ENCODE data around the gene FMR1. TPM values are rescaled to one million over a fixed set of nuclear protein-coding genes. Genes with fewer than 3 reads are reported as not detected.

The FMR1 gene
- polyA plus RNA-seq, 4 donors, result 13.5 to 106 (median 18.2) TPM

GRCh38 chrX:147893741-147894140 lies 18.0 kb upstream of the FMR1 start:
- no peaks in the 10 kb centered on the region for H3K27me3 ChIP-seq (ENCODE audit: control insufficient read depth in 3 of 3, insufficient read depth in 3 of 3, low read length in 3 of 3)
- H3K36me3 ChIP-seq (ENCODE audit: control insufficient read depth in 3 of 3, insufficient read depth in 2 of 3, low read depth in 1 of 3, low read length in 3 of 3), result no peaks in the 10 kb centered on the region
- H3K4me3 ChIP-seq (ENCODE audit: low read depth in 1 of 3, low read length in 3 of 3), result no peak overlapping the region
- DNase-seq (no peak), FAIRE-seq (no peak)
- H3K27ac ChIP-seq (ENCODE audit: low read depth in 1 of 3, low read length in 2 of 3), result no peak overlapping the region
- H3K4me1 ChIP-seq (ENCODE audit: control insufficient read depth in 3 of 3, insufficient read depth in 2 of 3, low read depth in 1 of 3, low read length in 2 of 3), result no peaks in the 10 kb centered on the region
- H3K9me3 ChIP-seq (ENCODE audit: control insufficient read depth in 2 of 2, insufficient read depth in 1 of 2, low read depth in 1 of 2, low read length in 1 of 2), result no peaks in the 10 kb centered on the region

GRCh38 chrX:147894366-147894963 lies 17.3 kb upstream of the FMR1 start:
- DNase-seq (no peak), FAIRE-seq (no peak)
- H3K9me3 ChIP-seq (ENCODE audit: control insufficient read depth in 2 of 2, insufficient read depth in 1 of 2, low read depth in 1 of 2, low read length in 1 of 2), result no peaks in the 10 kb centered on the region
- H3K36me3 ChIP-seq (ENCODE audit: control insufficient read depth in 3 of 3, insufficient read depth in 2 of 3, low read depth in 1 of 3, low read length in 3 of 3), result no peaks in the 10 kb centered on the region
- H3K4me3 ChIP-seq (ENCODE audit: low read depth in 1 of 3, low read length in 3 of 3), result no peak overlapping the region
- WGBS, 3 donors, result 51 to 61% (median 59%) methylated on average over 4 of the region's 4 CpGs
- H3K27me3 ChIP-seq (ENCODE audit: control insufficient read depth in 3 of 3, insufficient read depth in 3 of 3, low read length in 3 of 3), result no peaks in the 10 kb centered on the region
- H3K4me1 ChIP-seq (ENCODE audit: control insufficient read depth in 3 of 3, insufficient read depth in 2 of 3, low read depth in 1 of 3, low read length in 2 of 3), result no peaks in the 10 kb centered on the region
- no peak overlapping the region for H3K27ac ChIP-seq (ENCODE audit: low read depth in 1 of 3, low read length in 2 of 3)

- FAIRE-seq, result no peak
- H3K4me3 ChIP-seq (ENCODE audit: low read depth in 1 of 3, low read length in 3 of 3), result no peak overlapping the region
Measured at GRCh38 chrX:147897117-147897516, 14.6 kb upstream of the FMR1 start.

GRCh38 chrX:147898951-147899350 lies 12.8 kb upstream of the FMR1 start:
- 14 to 40% (median 33%) methylated on average over 1 of the region's 1 CpG for WGBS, 3 donors
- Histone ChIP-seq H3K36me3 (ENCODE audit: control insufficient read depth in 3 of 3, insufficient read depth in 2 of 3, low read depth in 1 of 3, low read length in 3 of 3) (no peaks in the 10 kb centered on the region), H3K27me3 (ENCODE audit: control insufficient read depth in 3 of 3, insufficient read depth in 3 of 3, low read length in 3 of 3) (no peaks in the 10 kb centered on the region), H3K9me3 (ENCODE audit: control insufficient read depth in 2 of 2, insufficient read depth in 1 of 2, low read depth in 1 of 2, low read length in 1 of 2) (no peaks in the 10 kb centered on the region), H3K27ac (ENCODE audit: low read depth in 1 of 3, low read length in 2 of 3) (no peak overlapping the region), H3K4me3 (ENCODE audit: low read depth in 1 of 3, low read length in 3 of 3) (no peak overlapping the region), H3K4me1 (ENCODE audit: control insufficient read depth in 3 of 3, insufficient read depth in 2 of 3, low read depth in 1 of 3, low read length in 2 of 3) (no peaks in the 10 kb centered on the region)
- DNase-seq (no peak), FAIRE-seq (no peak)

More at GRCh38 chrX:147897117-147897516, 14.6 kb upstream of the FMR1 start:
- H3K27ac ChIP-seq (ENCODE audit: low read depth in 1 of 3, low read length in 2 of 3), result no peak overlapping the region
- no peaks in the 10 kb centered on the region for H3K9me3 ChIP-seq (ENCODE audit: control insufficient read depth in 2 of 2, insufficient read depth in 1 of 2, low read depth in 1 of 2, low read length in 1 of 2)
- DNase-seq, result no peak
- H3K36me3 ChIP-seq (ENCODE audit: control insufficient read depth in 3 of 3, insufficient read depth in 2 of 3, low read depth in 1 of 3, low read length in 3 of 3), result no peaks in the 10 kb centered on the region
- WGBS, 3 donors, result 93 to 97% (median 95%) methylated on average over 21 to 31 of the region's 31 CpGs
- no peaks in the 10 kb centered on the region for H3K27me3 ChIP-seq (ENCODE audit: control insufficient read depth in 3 of 3, insufficient read depth in 3 of 3, low read length in 3 of 3)
- H3K4me1 ChIP-seq (ENCODE audit: control insufficient read depth in 3 of 3, insufficient read depth in 2 of 3, low read depth in 1 of 3, low read length in 2 of 3), result no peaks in the 10 kb centered on the region

GRCh38 chrX:147899379-147900114 lies 12.2 kb upstream of the FMR1 start:
- FAIRE-seq, result no peak
- Histone ChIP-seq H3K36me3 (ENCODE audit: control insufficient read depth in 3 of 3, insufficient read depth in 2 of 3, low read depth in 1 of 3, low read length in 3 of 3) (no peaks in the 10 kb centered on the region), H3K27ac (ENCODE audit: low read depth in 1 of 3, low read length in 2 of 3) (peak overlapping the region in 1 of 3 donors; percentile 17)

GRCh38 chrX:147900349-147900748 lies 11.4 kb upstream of the FMR1 start:
- FAIRE-seq, result no peak
- H3K36me3 ChIP-seq (ENCODE audit: control insufficient read depth in 3 of 3, insufficient read depth in 2 of 3, low read depth in 1 of 3, low read length in 3 of 3), result no peaks in the 10 kb centered on the region
- H3K9me3 ChIP-seq (ENCODE audit: control insufficient read depth in 2 of 2, insufficient read depth in 1 of 2, low read depth in 1 of 2, low read length in 1 of 2), result no peaks in the 10 kb centered on the region
- peak overlapping the region in 1 of 3 donors; percentile 17 for H3K27ac ChIP-seq (ENCODE audit: low read depth in 1 of 3, low read length in 2 of 3)
- 67 to 87% (median 76%) methylated on average over 1 of the region's 1 CpG for WGBS, 3 donors
- no peak overlapping the region for H3K4me3 ChIP-seq (ENCODE audit: low read depth in 1 of 3, low read length in 3 of 3)
- DNase-seq, result no peak
- no peaks in the 10 kb centered on the region for H3K27me3 ChIP-seq (ENCODE audit: control insufficient read depth in 3 of 3, insufficient read depth in 3 of 3, low read length in 3 of 3)
- no peaks in the 10 kb centered on the region for H3K4me1 ChIP-seq (ENCODE audit: control insufficient read depth in 3 of 3, insufficient read depth in 2 of 3, low read depth in 1 of 3, low read length in 2 of 3)

More at GRCh38 chrX:147899379-147900114, 12.2 kb upstream of the FMR1 start:
- Histone ChIP-seq H3K27me3 (ENCODE audit: control insufficient read depth in 3 of 3, insufficient read depth in 3 of 3, low read length in 3 of 3) (no peaks in the 10 kb centered on the region), H3K4me1 (ENCODE audit: control insufficient read depth in 3 of 3, insufficient read depth in 2 of 3, low read depth in 1 of 3, low read length in 2 of 3) (no peaks in the 10 kb centered on the region), H3K4me3 (ENCODE audit: low read depth in 1 of 3, low read length in 3 of 3) (no peak overlapping the region), H3K9me3 (ENCODE audit: control insufficient read depth in 2 of 2, insufficient read depth in 1 of 2, low read depth in 1 of 2, low read length in 1 of 2) (no peaks in the 10 kb centered on the region)
- no peak for DNase-seq
- WGBS, 3 donors, result 64 to 67% (median 66%) methylated on average over 2 of the region's 2 CpGs

GRCh38 chrX:147901461-147902126 lies 10.1 kb upstream of the FMR1 start:
- FAIRE-seq, result no peak
- 53 to 66% (median 63%) methylated on average over 6 of the region's 6 CpGs for WGBS, 3 donors
- no peaks in the 10 kb centered on the region for H3K9me3 ChIP-seq (ENCODE audit: control insufficient read depth in 2 of 2, insufficient read depth in 1 of 2, low read depth in 1 of 2, low read length in 1 of 2)

GRCh38 chrX:147902270-147902669 lies 9.4 kb upstream of the FMR1 start:
- WGBS, 3 donors, result 67 to 89% (median 73%) methylated on average over 2 of the region's 2 CpGs
- no peak for FAIRE-seq

More at GRCh38 chrX:147901461-147902126, 10.1 kb upstream of the FMR1 start:
- Histone ChIP-seq H3K4me1 (ENCODE audit: control insufficient read depth in 3 of 3, insufficient read depth in 2 of 3, low read depth in 1 of 3, low read length in 2 of 3) (no peaks in the 10 kb centered on the region), H3K27me3 (ENCODE audit: control insufficient read depth in 3 of 3, insufficient read depth in 3 of 3, low read length in 3 of 3) (no peaks in the 10 kb centered on the region), H3K4me3 (ENCODE audit: low read depth in 1 of 3, low read length in 3 of 3) (no peak overlapping the region), H3K36me3 (ENCODE audit: control insufficient read depth in 3 of 3, insufficient read depth in 2 of 3, low read depth in 1 of 3, low read length in 3 of 3) (no peaks in the 10 kb centered on the region), H3K27ac (ENCODE audit: low read depth in 1 of 3, low read length in 2 of 3) (no peak overlapping the region)
- no peak for DNase-seq

More at GRCh38 chrX:147902270-147902669, 9.4 kb upstream of the FMR1 start:
- no peak overlapping the region for H3K27ac ChIP-seq (ENCODE audit: low read depth in 1 of 3, low read length in 2 of 3)
- DNase-seq, result no peak
- H3K9me3 ChIP-seq (ENCODE audit: control insufficient read depth in 2 of 2, insufficient read depth in 1 of 2, low read depth in 1 of 2, low read length in 1 of 2), result no peaks in the 10 kb centered on the region
- H3K4me3 ChIP-seq (ENCODE audit: low read depth in 1 of 3, low read length in 3 of 3), result no peak overlapping the region
- H3K4me1 ChIP-seq (ENCODE audit: control insufficient read depth in 3 of 3, insufficient read depth in 2 of 3, low read depth in 1 of 3, low read length in 2 of 3), result no peaks in the 10 kb centered on the region
- H3K36me3 ChIP-seq (ENCODE audit: control insufficient read depth in 3 of 3, insufficient read depth in 2 of 3, low read depth in 1 of 3, low read length in 3 of 3), result no peaks in the 10 kb centered on the region
- H3K27me3 ChIP-seq (ENCODE audit: control insufficient read depth in 3 of 3, insufficient read depth in 3 of 3, low read length in 3 of 3), result no peaks in the 10 kb centered on the region
